HTERT RPE-1 (cell line): Measurements from ENCODE around the gene MST1R.
"Not testable (repeated sequence)": the region's sequence is repeated elsewhere in the genome, so short reads cannot be mapped to it uniquely, and the experiment has no call there.

Experiments used
- in situ Hi-C: fragments of 300-500 bp; cut with MboI; formaldehyde crosslinking; loops from 4 replicates; pipeline ENCODE4 v1.14.3; 2020; ENCODE audit warnings: low sequenced_read_pairs

The MST1R gene

DNA sequence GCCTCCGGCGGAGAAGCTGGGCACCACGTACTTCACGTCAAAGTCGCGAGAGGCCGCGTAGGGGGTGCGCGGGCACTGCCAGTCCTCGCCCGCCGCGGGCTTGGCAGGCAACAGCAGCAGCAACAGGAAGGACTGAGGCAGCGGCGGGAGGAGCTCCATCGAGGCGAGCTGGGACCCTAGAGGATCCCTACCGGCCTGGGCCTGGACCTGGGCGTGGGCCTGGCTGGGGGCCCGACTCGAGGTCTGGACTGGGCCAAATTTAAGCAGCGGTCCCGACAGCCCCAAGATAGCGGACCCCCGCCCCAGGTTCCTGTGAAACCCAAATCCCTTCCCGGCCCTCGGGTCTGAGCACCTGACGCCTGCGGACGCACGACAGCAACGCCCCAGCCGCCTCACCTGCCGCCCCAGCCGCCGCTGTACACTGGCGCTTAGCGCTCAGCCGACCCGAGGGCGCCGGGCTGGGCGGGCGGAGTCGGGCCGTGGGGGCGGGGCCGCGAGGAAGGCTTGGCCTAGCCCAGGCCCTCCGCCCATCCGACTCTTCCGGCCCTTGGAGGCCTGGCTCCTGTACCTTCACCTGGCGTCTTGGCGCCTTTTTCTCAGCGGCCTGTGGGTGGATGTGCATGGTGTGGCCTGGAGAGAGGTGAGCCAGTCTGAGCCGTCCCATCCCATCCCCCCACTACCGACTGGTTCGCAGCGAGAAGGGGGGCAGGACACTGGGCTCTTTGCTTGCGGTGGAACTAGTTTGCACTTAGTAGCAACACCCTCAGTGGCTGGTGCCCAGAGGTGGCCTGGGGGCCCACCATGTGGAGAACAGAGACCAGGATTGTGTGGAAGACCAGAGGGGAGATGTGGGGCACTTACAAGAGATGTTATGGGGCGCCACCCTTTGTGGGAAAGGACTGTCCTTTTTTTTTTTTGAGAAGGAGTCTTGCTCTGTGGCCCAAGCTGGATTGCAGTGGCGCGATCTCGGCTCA lies at the start of gene MST1R:
Gene MST1R (minus strand): TSS at position 423 of the 974 bp plus-strand sequence. CDS start 264 bp downstream, at position 159.
- in situ Hi-C loops, result no loop called here

- in situ Hi-C loops, result no loop called here
Measured at GRCh38 chr3:49952924-49953323, 49.3 kb upstream of the MST1R start.

GRCh38 chr3:49942651-49943050 lies 39.0 kb upstream of the MST1R start:
- in situ Hi-C loops, result no loop called here

GRCh38 chr3:49940667-49941249 lies 37.1 kb upstream of the MST1R start:
- in situ Hi-C loops, result no loop called here

- in situ Hi-C loops, result no loop called here
Measured at GRCh38 chr3:49939858-49940666, 36.4 kb upstream of the MST1R start, which contains the start of gene RBM6. Gene RBM6, plus strand, starts transcription at chr3:49940150. Its CDS starts 22,492 bp downstream, at chr3:49962642.

GRCh38 chr3:49937090-49937489 lies 33.4 kb upstream of the MST1R start:
- in situ Hi-C loops, result no loop called here

GRCh38 chr3:49932281-49932680 lies 28.6 kb upstream of the MST1R start:
- in situ Hi-C loops, result not testable (repeated sequence)

DNA sequence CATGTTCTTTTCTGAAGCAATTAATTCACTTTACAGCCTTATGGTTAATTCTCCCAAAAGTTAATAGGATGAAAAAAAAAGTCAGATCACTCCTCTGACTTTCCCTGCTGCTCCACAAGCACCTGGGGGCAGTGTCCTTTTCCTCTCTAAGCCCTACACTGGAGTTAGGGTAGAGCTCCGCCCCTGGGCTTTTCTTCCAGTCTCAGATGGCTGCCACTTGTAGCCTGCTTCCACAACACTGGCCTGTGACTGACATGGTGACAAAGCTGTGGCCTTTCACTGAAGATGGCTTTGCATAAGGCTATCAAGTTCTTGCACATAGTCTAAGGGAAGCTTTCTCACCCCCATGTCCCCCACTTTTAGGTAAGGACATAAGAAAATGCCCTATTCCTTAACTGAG lies 27.2 kb upstream of the MST1R start:
- in situ Hi-C loops, result no loop called here

GRCh38 chr3:49930168-49930690 lies 26.6 kb upstream of the MST1R start:
- in situ Hi-C loops, result no loop called here

DNA sequence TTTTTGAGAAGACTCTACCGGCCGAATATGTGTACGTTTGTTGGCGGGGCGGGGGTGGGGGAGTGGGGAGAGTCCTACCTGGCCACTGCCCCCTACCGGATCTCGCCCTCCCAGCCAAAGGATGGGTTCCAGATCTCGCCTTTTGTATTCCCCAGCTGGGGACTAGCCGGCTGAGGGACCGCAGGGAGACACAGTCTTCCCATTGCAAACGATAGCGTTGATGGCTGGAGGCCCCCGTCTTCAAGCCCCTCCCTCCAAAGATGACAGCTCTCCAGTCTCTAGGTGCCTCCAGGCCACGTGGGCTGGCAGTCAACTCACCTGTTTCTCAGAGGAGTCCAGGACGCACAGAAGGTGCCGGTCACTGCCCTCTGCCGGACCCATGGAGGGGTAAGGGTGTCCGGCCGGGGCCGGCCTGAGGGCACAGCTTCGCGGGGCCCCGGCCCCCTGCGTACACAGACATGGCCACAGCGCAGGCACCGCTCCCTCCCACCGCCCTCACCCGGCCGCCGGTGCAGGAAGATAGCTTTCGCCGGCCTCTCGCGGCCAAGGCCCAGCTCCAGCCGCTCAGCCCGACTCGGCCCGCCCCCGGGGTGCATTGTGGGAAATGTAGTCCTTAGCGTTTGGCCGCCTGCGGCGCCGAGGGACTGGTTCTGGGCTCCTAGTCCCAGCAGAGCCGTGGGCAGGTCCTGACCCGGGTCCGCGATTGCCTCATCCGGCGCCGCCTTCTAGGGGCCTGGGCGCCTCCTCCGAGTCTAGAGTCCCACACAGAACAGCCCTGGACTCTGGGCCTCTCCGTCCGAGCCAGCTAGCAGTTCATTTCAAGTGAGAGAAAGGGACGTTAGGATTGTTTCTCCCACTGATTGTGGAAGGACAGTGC lies 25.9 kb upstream of the MST1R start, which contains the start of gene MON1A:
Gene MON1A (minus strand): TSS at position 521 of the 877 bp plus-strand sequence. CDS start 16,465 bp downstream, outside the sequence.
- in situ Hi-C loops, result no loop called here

- in situ Hi-C loops, result no loop called here
Measured at GRCh38 chr3:49928481-49929017, 24.9 kb upstream of the MST1R start.

- in situ Hi-C loops, result no loop called here
Measured at GRCh38 chr3:49927798-49928197, 24.1 kb upstream of the MST1R start.

- in situ Hi-C loops, result no loop called here
Measured at GRCh38 chr3:49926117-49926728, 22.6 kb upstream of the MST1R start.

GRCh38 chr3:49925485-49925884 lies 21.8 kb upstream of the MST1R start:
- in situ Hi-C loops, result no loop called here

DNA sequence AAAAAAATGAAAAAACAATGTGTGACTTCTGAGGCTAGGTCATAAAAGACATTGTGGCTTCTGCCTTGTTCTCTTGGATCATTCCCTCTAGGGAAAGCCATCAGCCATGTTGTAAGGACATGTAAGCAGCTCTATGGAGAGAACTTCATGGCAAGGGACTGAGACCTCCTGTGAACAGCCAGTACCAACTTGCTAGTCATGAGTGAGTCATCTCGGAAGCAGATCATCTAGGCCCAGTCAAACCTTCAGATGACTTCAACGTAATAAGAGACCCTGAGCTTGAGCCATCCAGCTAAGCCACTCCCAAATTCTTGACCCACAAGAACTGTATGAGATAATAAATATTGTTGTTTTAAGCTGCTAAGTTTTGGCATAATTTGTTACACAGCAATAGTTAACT lies 21.0 kb upstream of the MST1R start:
- in situ Hi-C loops, result no loop called here

DNA sequence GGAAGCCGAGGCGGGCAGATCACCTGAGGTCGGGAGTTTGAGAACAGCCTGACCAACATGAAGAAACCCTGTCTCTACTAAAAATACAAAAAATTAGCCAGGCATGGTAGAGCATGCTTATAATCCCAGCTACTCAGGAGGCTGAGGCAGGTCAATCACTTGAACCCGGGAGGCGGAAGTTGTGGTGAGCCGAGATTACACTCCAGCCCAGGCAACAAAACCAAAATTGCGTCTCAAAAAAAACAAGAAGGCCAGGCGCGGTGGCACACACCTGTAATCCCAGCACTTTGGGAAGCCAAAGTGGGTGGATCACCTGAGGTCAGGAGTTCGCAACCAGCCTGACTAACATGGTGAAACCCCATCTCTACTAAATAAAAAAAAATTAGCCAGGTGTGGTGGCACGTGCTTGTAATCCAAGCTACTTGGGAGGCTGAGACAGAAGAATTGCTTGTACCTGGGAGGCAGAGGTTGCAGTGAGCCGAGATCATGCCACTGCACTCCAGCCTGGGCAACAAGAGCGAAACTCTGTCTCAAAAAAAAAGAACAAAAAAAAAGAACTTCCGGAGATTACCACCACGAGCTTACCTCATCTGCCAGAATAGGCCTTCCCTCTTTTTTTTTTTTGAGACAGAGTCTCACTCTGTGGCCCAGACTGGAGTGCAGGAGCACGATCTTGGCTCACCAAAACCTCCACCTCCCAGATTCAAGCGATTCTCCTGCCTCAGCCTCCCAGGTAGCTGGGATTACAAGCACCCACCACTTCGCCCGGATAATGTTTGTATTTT lies 14.3 kb upstream of the MST1R start:
- in situ Hi-C loops, result not testable (repeated sequence)

- in situ Hi-C loops, result no loop called here
Measured at GRCh38 chr3:49916686-49917085, 13.0 kb upstream of the MST1R start.

DNA sequence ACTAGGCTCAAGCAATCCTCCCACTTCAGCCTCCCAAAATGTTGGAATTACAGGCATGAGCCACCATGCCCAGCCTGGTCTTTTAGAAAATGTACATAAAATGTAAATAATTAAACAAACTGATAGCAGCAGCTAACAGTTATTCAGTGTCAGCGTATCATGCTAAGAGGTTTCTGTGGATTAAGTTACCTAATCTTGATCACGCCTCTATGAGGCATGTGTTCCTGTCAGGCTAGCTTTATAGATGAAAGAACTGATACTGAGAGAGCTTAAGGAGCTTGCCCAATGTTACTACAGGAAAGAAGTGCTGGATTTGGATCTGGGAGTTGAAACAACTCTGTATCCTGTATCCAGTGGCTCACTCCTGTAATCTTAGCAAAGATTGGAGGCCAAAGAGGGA lies 11.2 kb upstream of the MST1R start:
- in situ Hi-C loops, result no loop called here
